DMS114 treated with DMSO at 0.1 percent for 48 hours (cell line): ENCODE results near the gene PEX6.
A peak's percentile ranks its signal among the peaks of the same experiment; 100 is the strongest.

Experiments
- DNase-seq: peaks from one replicate; lab custom pipeline; 2025; ENCODE audit not compliant: unreplicated experiment; lab: John Stamatoyannopoulos, UW

The PEX6 gene, protein sequence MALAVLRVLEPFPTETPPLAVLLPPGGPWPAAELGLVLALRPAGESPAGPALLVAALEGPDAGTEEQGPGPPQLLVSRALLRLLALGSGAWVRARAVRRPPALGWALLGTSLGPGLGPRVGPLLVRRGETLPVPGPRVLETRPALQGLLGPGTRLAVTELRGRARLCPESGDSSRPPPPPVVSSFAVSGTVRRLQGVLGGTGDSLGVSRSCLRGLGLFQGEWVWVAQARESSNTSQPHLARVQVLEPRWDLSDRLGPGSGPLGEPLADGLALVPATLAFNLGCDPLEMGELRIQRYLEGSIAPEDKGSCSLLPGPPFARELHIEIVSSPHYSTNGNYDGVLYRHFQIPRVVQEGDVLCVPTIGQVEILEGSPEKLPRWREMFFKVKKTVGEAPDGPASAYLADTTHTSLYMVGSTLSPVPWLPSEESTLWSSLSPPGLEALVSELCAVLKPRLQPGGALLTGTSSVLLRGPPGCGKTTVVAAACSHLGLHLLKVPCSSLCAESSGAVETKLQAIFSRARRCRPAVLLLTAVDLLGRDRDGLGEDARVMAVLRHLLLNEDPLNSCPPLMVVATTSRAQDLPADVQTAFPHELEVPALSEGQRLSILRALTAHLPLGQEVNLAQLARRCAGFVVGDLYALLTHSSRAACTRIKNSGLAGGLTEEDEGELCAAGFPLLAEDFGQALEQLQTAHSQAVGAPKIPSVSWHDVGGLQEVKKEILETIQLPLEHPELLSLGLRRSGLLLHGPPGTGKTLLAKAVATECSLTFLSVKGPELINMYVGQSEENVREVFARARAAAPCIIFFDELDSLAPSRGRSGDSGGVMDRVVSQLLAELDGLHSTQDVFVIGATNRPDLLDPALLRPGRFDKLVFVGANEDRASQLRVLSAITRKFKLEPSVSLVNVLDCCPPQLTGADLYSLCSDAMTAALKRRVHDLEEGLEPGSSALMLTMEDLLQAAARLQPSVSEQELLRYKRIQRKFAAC

DNA sequence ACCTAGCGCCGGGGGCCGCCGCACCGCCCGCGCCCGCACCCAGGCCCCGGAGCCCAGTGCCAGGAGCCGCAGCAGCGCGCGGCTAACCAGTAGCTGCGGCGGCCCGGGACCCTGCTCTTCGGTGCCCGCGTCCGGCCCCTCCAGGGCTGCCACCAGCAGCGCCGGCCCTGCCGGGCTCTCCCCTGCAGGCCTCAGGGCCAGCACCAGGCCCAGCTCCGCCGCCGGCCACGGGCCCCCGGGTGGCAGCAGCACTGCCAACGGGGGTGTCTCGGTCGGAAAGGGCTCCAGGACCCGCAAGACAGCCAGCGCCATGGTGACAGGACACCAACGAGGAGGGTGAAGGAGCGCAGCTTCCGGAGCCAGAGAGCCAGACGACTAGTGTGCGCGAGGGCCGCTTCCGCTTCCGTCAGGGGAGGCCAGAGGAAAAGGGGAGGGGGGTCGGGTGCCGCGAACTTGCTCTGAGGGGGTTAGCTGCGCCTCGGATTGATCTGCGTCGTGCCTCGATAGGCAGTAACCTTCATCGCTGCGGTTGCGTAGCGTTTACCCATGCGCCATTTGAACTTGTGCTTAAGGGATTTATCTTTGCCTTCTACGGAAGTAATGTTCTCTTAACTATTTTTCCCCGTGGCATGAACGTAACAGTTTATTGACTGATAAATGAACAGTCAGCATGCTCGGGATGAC, at the start of gene PEX6:
Gene PEX6, minus strand, starts transcription at position 343 of the 684 bp plus-strand sequence. Its CDS starts 31 bp downstream, at position 312.
- DNase-seq = peak; percentile 93

DNA sequence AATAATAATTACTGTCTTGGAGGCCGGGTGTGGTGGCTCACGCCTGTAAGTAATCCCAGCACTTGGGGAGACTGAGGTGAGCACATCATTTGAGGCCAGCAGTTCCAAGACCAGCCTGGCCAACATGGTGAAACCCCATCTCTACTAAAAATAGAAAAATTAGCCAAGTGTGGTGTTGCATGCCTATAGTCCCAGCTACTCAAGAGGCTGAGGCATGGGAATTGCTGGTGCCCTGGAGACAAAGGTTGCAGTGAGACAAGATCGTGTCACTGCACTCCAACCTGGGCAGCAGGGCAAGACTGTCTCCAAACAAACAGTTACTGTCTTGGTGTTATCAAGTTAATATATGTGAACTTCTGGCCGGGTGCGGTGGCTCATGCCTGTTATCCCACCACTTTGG, 47.4 kb upstream of the PEX6 start:
- DNase-seq = no peak

DNA sequence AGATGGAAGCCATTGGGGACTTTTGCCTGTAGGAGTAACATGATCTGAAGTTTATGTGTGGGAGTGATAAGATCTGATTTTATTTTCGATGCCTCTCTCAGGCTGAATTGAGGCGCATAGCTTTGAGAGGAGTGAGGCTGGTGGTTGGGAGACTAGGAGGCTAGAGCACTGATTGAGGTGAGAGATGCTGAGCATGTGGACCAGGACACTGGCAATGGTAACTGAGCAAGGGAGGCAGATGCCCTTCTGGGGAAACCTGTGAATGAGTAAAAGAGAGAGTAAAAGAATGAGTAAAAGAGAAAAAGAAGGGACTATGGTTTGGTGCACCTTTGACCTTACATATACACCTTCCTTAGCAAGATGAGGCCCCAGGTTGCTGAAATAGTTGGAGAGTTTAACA, 45.5 kb upstream of the PEX6 start:
- no peak for DNase-seq

DNA sequence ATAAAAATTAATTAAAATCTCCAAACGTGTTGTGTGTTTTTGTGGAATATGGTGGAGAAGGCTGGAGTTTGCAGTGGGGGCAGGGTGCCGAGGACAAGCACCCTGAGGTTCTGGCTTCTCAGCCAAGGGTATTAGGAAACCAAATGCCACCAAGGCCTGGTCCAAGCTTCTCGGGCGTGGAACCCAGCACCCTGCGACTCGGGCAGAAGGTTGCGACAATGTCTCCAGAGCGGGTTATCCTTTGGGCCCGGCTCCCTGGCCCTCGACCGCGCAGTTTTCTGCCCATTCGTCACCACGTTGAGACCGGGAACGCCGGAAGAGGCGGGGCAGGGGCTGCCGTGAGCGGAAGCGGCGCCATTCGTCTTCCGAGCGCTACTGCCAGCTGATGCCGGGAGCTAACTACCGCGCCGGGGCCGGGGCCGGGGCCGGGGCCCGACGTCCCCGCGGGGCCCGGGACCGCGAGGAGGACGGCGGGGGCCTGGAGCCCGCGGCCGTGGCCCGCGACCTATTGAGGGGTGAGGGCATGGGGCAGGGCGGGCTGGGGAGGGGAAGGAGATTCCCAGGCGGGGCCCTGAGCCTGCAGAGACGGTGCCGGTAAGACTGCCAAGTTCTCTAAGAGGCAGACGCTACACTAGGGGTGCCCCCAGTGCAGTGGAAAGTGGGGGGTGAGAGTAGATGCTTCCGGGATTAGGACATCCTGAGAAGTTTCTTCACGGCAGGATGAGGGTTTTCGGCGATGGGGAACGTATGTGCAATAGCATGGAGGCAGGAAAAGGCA, 42.5 kb upstream of the PEX6 start, which contains the start of gene RRP36:
Gene RRP36, plus strand, starts transcription at position 354 of the 778 bp plus-strand sequence. Its CDS starts 32 bp downstream, at position 386.
- DNase-seq = peak; percentile 75

DNA sequence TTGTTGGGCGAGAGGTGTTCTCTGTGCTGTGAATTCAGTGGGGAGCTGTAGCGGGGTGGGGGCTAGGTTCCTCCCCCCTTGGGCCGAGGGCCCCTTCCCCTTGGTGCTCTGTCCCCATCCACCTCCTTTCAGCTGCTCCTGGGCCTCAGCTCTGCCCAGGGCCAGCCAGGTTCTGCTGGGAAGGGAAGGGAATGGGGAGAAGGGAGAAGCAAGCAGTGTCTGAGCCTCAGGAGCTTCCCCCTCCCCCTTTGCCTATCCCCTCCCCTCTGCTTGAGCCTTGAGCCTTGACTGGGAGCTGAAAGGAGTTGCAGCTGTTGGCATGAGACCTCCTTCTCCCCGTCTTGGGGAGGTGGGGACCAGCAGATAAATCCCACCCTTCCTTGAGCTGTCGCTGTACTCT, 41.9 kb upstream of the PEX6 start:
- DNase-seq = peak; percentile 49

DNA sequence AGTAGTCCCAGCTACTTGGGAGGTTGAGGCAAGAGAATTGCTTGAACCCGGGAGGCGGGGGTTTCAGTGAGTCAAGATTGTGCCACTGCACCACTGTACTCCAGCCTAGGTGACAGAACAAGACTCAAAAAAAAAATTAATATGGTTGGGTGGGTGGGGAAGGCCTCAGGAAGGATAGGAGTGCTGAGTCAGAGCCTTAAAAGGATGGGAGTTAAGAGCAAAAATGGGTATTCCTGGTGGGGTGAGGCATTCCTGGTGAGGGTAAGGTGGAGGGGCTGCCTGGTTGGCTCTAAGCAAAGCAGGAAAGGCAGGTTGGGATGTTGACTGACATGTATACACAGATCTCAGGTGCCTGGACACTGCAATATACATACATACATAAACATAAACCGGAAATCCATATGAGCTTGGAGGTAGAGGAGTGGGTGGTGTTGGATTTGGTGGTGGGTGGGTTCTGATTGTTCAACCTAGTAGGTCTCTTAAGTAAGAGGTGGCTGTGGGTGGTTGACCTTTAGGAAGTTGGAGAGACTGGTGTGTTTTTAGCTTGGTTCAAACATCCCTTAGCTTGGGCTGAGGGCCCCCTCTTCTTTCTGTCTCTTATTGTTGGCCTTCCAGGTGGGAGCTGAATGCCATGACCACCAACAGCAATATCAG, 41.2 kb upstream of the PEX6 start:
- no peak for DNase-seq

DNA sequence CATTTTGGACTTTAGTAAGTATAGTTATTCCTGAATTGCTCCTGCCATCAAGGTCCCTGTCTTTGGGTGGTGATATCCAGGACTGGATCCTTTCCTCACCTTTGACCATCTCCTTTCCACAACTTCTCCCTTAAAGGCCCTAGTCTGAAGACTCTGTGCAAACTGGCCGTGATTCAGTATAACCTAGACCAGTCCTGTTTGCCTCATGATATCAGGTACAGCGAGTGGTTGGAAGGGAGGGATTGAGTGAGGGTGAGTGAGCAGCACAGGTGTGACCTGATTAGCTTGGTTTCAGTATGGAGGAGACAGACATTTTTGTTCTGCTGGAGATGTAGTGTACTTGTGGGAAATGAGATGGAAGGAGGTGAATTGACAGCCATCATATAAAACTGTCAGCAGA, 40.2 kb upstream of the PEX6 start:
- DNase-seq = no peak

DNA sequence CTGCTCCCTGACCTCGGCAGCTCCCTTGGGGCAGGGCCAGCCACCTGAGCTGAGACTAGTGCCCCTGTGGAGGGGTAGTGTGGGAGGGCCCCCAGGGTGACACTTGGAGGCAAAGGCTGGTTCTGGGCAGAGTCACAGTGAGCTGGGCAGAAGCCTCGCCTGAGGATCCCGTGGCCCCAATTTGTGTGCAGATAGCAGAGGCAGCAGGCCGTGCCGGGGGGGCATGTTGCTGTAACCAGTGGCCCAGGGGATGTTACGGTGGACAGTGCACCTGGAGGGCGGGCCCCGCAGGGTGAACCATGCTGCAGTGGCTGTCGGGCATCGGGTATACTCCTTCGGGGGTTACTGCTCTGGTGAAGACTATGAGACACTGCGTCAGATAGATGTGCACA, 38.0 kb upstream of the PEX6 start:
- DNase-seq = no peak

DNA sequence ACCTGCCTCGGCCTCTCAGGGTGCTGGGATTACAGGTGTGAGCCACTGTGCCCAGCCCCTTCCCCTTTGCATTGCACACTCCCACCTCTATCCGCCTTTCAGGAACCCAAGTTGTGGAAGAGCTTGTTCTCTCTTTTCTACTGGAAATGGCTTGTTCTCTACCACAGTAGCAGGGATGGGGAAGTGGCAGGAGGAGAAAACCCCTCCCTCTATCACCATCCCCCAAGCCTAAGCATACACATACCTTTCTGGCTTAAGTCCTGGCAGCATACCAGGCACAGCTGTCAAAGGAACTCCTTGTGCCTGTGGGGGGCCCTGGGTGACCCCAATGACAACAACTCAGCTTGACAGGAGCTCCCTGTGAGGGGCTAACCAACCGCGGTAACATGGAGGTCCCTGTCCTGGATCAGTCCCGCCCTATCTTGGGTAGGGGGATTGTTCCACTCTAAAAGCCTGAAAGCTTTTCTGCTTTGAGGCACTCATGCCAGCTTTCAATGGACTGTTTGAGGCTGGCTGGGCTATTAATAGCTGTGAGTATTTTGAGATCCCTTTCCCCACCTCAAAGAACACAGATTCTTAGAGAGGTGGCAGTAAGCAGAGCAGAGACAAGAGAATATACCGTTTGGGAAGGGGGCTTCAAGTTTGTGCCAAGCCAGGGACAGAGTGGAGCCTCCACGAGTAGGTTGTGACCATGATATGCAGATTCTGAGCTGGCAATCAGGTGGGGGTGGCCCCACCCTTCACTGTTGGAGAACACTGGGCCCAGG, 37.4 kb upstream of the PEX6 start:
- DNase-seq = no peak

DNA sequence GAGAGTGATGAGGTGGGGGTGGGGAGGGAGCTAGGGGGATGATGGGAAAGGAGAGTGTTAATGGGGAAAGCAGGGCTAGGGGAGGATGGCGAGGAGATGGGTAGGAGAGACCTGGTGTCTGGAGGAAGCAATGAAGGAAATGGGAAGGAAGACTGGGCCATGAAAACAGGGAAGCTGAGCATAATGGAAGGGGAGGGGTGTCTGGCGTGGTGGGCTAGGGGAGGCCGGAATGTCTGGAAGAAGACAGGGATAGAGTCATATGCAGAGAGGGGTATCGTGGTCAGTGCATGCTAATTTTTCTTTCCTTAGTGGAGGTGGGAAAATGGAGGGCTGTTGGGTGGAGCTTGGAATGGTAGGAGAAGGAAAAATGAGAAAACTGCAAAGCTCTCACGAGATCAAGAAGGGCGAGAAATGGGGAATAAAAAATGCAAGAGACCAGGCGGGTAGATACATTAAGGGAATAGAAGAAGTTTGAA, 35.5 kb upstream of the PEX6 start:
- no peak for DNase-seq

DNA sequence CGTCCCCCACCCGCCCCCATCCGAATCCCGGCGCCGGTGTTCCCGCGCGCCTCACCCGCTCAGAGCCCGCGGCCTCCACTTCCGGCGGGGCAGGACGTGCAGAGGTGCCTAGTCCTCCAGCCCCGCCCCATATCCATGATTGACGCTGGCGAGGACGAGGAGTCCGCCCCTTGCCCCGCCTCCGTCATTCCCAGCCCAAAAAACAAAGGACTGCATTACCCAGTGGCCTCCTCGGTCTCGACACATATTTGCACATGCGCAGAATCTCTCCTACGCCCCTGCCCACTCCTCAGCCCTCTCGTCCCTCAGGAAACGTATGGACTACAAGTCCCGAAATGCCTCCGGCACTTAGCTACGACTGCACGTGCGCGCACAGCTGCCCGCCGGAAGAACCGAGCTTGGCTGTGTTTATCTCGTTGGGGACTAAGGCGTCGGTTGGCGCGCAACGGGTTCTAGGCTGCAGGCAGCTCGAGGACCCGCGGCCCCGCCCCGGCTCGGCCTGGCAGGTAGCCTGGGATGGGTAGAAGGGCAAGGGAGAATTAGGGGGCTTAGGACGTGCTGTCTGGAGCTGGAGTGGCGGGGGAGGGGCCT, 35.0 kb upstream of the PEX6 start, which contains the start of the genes KLHDC3 and MEA1:
Gene KLHDC3, plus strand, starts transcription at position 407 of the 591 bp plus-strand sequence. CDS start 2,944 bp downstream, outside the sequence.
Gene MEA1, minus strand, starts transcription at position 104 of the 591 bp plus-strand sequence. CDS start 133 bp downstream, outside the sequence.
- DNase-seq = peak; percentile 100

DNA sequence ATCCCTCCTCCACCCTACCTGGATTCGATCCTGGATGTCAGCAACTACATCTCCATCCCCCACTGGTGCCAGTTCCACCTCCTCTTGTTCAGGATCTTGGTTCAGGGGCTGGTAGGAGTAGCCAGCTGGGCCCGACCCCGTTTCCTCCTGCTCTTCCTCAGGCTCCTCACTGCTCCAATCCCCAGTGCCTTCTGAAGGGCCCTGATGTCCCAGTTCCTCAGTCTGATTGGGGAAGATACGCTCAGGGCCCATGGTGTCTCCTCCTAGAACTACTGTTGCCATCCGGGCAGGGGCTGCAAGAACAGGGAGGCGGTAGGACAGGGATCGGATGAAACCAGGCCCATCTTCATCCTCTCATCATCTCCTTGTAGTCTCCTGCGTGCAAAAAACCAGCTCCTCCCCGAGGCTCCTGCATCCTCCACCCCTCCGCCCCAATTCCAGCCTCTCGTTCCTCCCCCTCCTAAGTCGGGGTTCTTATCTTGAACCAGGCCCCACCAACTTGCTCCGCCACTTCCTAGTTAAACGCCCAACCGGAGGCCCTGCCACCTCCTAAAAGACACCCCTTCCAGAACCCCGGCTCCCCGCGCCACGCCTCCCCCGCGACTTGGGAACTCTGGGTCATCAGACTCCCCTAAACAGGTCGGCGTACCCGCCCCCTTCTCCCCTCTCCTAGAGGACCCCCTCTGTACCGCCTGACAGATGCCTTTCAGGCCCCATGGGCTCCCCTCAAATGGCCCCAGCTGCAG, 34.3 kb upstream of the PEX6 start:
- no peak for DNase-seq

DNA sequence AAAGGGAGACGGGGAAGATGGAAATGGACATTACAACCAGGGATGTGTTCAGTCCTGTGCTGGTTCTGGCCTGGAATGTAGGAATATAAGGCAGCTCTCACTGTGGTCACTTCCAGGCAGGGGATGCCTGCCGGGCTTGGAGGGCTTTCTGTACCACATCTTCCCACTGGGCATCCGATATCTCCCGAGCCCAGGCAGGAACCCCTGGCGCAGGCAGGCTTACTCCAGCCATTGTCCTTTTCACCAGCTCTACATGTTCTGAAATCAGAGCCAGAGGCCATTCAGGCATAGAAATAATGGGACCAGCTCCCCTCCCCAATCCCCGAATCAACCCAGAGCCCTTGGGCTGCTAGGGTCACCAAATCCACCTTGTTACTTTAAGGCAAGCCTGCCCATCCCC, 33.4 kb upstream of the PEX6 start:
- no peak for DNase-seq

DNA sequence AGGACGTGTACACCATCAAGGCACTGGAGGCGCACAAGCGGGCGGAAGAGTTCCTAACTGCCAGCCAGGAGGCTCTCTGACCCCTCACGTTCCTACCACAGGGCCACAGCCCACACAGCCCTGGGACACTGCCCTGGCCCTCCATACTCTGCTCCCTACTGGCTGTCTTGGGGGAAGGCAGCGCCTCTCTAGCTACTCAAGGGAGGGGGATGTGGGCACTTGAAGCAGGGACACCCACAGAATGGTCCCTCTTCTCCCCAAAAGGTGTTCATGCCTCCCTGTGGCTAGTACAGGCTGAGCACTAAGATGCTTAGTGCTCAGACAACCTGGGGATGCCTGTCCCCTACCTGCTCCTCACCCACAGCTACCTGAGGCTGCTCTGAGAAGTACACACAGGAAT, 32.2 kb upstream of the PEX6 start:
- no peak for DNase-seq

DNA sequence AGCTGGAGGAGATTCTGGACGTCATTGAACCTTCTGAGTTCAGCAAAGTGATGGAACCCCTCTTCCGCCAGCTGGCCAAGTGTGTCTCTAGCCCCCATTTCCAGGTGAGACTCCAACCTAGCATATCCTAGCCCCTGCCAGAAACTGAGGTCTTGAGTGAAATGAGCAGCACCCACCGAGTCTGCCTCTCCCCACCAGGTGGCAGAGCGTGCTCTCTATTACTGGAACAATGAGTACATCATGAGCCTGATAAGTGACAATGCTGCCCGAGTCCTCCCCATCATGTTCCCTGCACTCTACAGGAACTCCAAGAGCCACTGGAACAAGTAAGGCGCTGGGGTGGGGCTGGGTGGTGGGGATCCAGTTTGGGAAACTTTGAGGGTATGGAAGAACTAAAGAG, 30.1 kb upstream of the PEX6 start:
- peak; percentile 56 for DNase-seq

DNA sequence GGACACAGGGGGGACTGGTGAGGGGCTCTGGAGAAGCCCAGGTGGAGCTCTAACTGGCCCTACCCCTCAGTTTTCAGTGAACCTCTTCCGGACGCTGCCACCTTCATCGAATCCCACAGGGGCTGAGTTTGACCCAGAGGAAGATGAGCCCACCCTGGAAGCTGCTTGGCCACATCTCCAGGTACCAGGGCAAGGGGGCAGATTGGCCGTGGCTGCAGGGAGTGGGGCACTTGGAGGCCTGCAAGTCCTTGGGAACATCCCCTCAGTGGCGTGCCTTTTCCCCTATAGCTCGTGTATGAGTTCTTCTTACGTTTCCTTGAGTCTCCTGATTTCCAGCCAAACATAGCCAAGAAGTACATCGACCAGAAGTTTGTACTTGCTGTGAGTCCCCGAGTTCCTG, 28.1 kb upstream of the PEX6 start:
- DNase-seq = no peak

DNA sequence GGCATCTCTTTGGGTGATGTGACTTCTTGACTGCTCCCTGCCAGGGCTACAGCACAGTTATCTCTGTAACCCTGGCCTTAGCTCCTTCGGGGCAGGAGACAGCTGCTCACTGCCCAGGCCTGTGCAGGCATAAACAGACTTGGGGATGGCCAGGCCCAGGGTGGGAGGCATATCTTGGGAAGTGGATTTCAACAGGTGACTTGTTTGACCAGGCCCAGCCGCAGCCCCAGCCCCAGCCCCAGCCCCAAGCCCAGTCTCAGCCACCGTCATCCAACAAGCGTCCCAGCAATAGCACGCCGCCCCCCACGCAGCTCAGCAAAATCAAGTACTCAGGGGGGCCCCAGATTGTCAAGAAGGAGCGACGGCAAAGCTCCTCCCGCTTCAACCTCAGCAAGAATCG, 27.3 kb upstream of the PEX6 start:
- no peak for DNase-seq

DNA sequence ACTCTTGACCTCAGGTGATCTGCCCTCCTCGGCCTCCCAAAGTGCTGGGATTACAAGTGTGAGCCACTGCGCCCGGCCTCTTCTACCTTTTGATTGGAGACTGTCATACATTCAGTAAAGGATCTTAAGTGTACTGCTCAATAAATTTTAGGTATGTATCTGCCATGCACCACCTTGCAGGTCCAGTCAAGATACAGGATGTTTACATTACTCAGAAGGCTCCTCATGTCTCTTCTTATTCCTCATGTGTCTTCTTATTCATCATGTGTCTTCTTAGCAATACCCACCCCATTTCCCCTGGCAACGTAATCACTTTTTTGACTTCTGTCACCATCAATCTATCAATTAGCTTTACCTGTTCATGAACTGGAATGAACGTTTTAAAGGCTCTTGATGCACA, 26.9 kb upstream of the PEX6 start:
- DNase-seq = no peak
